ENCODE data around the gene STK38L. TPM values are rescaled to one million over a fixed set of nuclear protein-coding genes. Genes with fewer than 3 reads are reported as not detected.

The STK38L gene
- total and polyA plus RNA-seq, 2 donors (not counting 1 experiment from before 2014, with no cell fraction given): 16.5 to 19.9 TPM

DNA sequence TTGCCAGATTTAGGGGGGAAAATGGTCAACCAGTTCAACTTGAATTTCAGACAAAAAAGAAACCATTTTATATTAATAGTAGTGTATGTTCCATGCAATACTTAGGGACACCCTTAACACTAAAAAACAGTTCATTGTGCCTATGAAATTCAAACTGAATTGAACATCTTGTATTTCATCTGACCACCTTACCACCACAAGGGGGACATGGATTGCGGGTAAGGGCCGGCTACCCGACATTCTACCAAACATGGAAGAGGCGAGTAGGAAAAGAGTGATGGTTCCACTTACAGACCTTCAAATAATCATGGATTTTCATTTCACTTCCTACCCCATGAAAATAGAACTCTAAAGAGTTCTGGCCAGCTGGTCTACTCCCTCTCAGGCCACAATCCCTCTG lies 10.3 kb upstream of the STK38L start:
- Histone ChIP-seq H3K27ac (ENCODE audit: insufficient read depth, low read length) (no peak overlapping the region), H3K27me3 (ENCODE audit: control insufficient read depth, insufficient read depth, low read length) (no peaks in the 10 kb centered on the region), H3K79me2 (ENCODE audit: control insufficient read depth, insufficient read depth, low read length) (no peaks in the 10 kb centered on the region), H3K36me3 (ENCODE audit: control insufficient read depth, insufficient read depth, low read length) (no peaks in the 10 kb centered on the region), H2AFZ (ENCODE audit: low read length) (no peak overlapping the region), H3K4me2 (ENCODE audit: extremely low read depth, insufficient read depth, low read length) (no peak overlapping the region), H3K9me3 (ENCODE audit: control insufficient read depth, insufficient read depth, low read depth, low read length) (no peaks in the 10 kb centered on the region), H3K4me3 (replicated peaks in 1 of 4; ENCODE audit: control extremely low read depth in 1 of 4, insufficient read depth in 1 of 4, low read depth in 3 of 4, low read length in 4 of 4) (no peak overlapping the region), H3K4me1 (ENCODE audit: control insufficient read depth, extremely low read depth, insufficient read depth, low read length) (no peaks in the 10 kb centered on the region), H4K20me1 (ENCODE audit: control insufficient read depth, extremely low read depth, insufficient read depth, low read length) (no peaks in the 10 kb centered on the region), H3K9ac (ENCODE audit: insufficient read depth, low read length) (no peak overlapping the region)
- no peak for DNase-seq (ENCODE audit: low read depth in 2 of 2)
- TF ChIP-seq EZH2 (IDR thresholded peaks at IDR 0.05; ENCODE audit: low read length, missing control alignments) (no peak), CTCF (conservative IDR thresholded peaks at IDR 0.05 in 1 of 2, IDR thresholded peaks at IDR 0.05 in 1 of 2; ENCODE audit: low read depth in 1 of 2, low read length in 2 of 2) (peak in 1 of 2 donors; percentile 10)

- Histone ChIP-seq H3K4me3 (replicated peaks in 1 of 4; ENCODE audit: control extremely low read depth in 1 of 4, insufficient read depth in 1 of 4, low read depth in 3 of 4, low read length in 4 of 4) (no peak overlapping the region), H3K27me3 (ENCODE audit: control insufficient read depth, insufficient read depth, low read length) (no peaks in the 10 kb centered on the region), H3K4me2 (ENCODE audit: extremely low read depth, insufficient read depth, low read length) (no peak overlapping the region), H3K4me1 (ENCODE audit: control insufficient read depth, extremely low read depth, insufficient read depth, low read length) (no peaks in the 10 kb centered on the region), H2AFZ (ENCODE audit: low read length) (no peak overlapping the region), H3K27ac (ENCODE audit: insufficient read depth, low read length) (no peak overlapping the region), H3K9ac (ENCODE audit: insufficient read depth, low read length) (no peak overlapping the region), H3K79me2 (ENCODE audit: control insufficient read depth, insufficient read depth, low read length) (no peaks in the 10 kb centered on the region), H4K20me1 (ENCODE audit: control insufficient read depth, extremely low read depth, insufficient read depth, low read length) (no peaks in the 10 kb centered on the region), H3K9me3 (ENCODE audit: control insufficient read depth, insufficient read depth, low read depth, low read length) (no peaks in the 10 kb centered on the region), H3K36me3 (ENCODE audit: control insufficient read depth, insufficient read depth, low read length) (no peaks in the 10 kb centered on the region)
- no peak for TF ChIP-seq EZH2 (IDR thresholded peaks at IDR 0.05; ENCODE audit: low read length, missing control alignments)
- TF ChIP-seq CTCF (conservative IDR thresholded peaks at IDR 0.05 in 1 of 2, IDR thresholded peaks at IDR 0.05 in 1 of 2; ENCODE audit: low read depth in 1 of 2, low read length in 2 of 2): no peak
- peak in 1 of 2 donors; percentile 30 for DNase-seq (ENCODE audit: low read depth in 2 of 2)
Observed at GRCh38 chr12:27236498-27236897, 7.6 kb upstream of the STK38L start.

- H3K4me2 ChIP-seq (ENCODE audit: extremely low read depth, insufficient read depth, low read length): no peak overlapping the region
- no peak overlapping the region for H3K4me3 ChIP-seq (replicated peaks in 1 of 4; ENCODE audit: control extremely low read depth in 1 of 4, insufficient read depth in 1 of 4, low read depth in 3 of 4, low read length in 4 of 4)
- H3K9me3 ChIP-seq (ENCODE audit: control insufficient read depth, insufficient read depth, low read depth, low read length): no peaks in the 10 kb centered on the region
- TF ChIP-seq CTCF (conservative IDR thresholded peaks at IDR 0.05 in 1 of 2, IDR thresholded peaks at IDR 0.05 in 1 of 2; ENCODE audit: low read depth in 1 of 2, low read length in 2 of 2) (no peak), EZH2 (IDR thresholded peaks at IDR 0.05; ENCODE audit: low read length, missing control alignments) (no peak)
- H3K27ac ChIP-seq (ENCODE audit: insufficient read depth, low read length): no peak overlapping the region
- H2AFZ ChIP-seq (ENCODE audit: low read length): no peak overlapping the region
- H3K36me3 ChIP-seq (ENCODE audit: control insufficient read depth, insufficient read depth, low read length): no peaks in the 10 kb centered on the region
- no peaks in the 10 kb centered on the region for H3K79me2 ChIP-seq (ENCODE audit: control insufficient read depth, insufficient read depth, low read length)
- DNase-seq (ENCODE audit: low read depth in 2 of 2): no peak
- no peak overlapping the region for H3K9ac ChIP-seq (ENCODE audit: insufficient read depth, low read length)
- no peaks in the 10 kb centered on the region for H4K20me1 ChIP-seq (ENCODE audit: control insufficient read depth, extremely low read depth, insufficient read depth, low read length)
- no peaks in the 10 kb centered on the region for H3K27me3 ChIP-seq (ENCODE audit: control insufficient read depth, insufficient read depth, low read length)
- H3K4me1 ChIP-seq (ENCODE audit: control insufficient read depth, extremely low read depth, insufficient read depth, low read length): no peaks in the 10 kb centered on the region
Observed at GRCh38 chr12:27237790-27238771, 6.0 kb upstream of the STK38L start.

All from fibroblast of lung (primary cell).